Measurements from ENCODE around the gene PPTC7.
"Not testable (repeated sequence)": the region's sequence is repeated elsewhere in the genome, so short reads cannot be mapped to it uniquely, and the experiment has no call there.

The PPTC7 gene

GRCh38 chr12:110606253-110606611 is 23.1 kb upstream of the PPTC7 start:
- Histone ChIP-seq H3K4me3 (ENCODE audit: low read depth in 1 of 2, low read length in 2 of 2) (peak overlapping the region in 1 of 2 donors; percentile 64), H3K27me3 (ENCODE audit: control insufficient read depth in 1 of 2, insufficient read depth in 2 of 2, low read length in 2 of 2) (no peaks in the 10 kb centered on the region), H3K27ac (ENCODE audit: low read depth, low read length) (no peak overlapping the region), H3K9me3 (ENCODE audit: control insufficient read depth in 1 of 2, low read length in 2 of 2) (no peaks in the 10 kb centered on the region), H3K9ac (ENCODE audit: low read depth in 1 of 2, low read length in 2 of 2) (peak overlapping the region in 1 of 2 donors; percentile 51), H3K36me3 (ENCODE audit: control insufficient read depth in 1 of 2, insufficient read depth in 2 of 2, low read length in 2 of 2) (no peaks in the 10 kb centered on the region), H3K4me1 (ENCODE audit: control insufficient read depth in 1 of 2, insufficient read depth in 2 of 2, low read length in 2 of 2) (no peaks in the 10 kb centered on the region)

- not testable (repeated sequence) for H3K36me3 ChIP-seq (ENCODE audit: control insufficient read depth in 1 of 2, insufficient read depth in 2 of 2, low read length in 2 of 2); H3K4me1 ChIP-seq (ENCODE audit: control insufficient read depth in 1 of 2, insufficient read depth in 2 of 2, low read length in 2 of 2); H3K9ac ChIP-seq (ENCODE audit: low read depth in 1 of 2, low read length in 2 of 2); H3K27ac ChIP-seq (ENCODE audit: low read depth, low read length); H3K4me3 ChIP-seq (ENCODE audit: low read depth in 1 of 2, low read length in 2 of 2); H3K9me3 ChIP-seq (ENCODE audit: control insufficient read depth in 1 of 2, low read length in 2 of 2); H3K27me3 ChIP-seq (ENCODE audit: control insufficient read depth in 1 of 2, insufficient read depth in 2 of 2, low read length in 2 of 2)
Measured at GRCh38 chr12:110602085-110602814, 19.1 kb upstream of the PPTC7 start.

- no peak overlapping the region for H3K9ac ChIP-seq (ENCODE audit: low read depth in 1 of 2, low read length in 2 of 2)
- no peaks in the 10 kb centered on the region for H3K36me3 ChIP-seq (ENCODE audit: control insufficient read depth in 1 of 2, insufficient read depth in 2 of 2, low read length in 2 of 2)
- no peaks in the 10 kb centered on the region for H3K4me1 ChIP-seq (ENCODE audit: control insufficient read depth in 1 of 2, insufficient read depth in 2 of 2, low read length in 2 of 2)
- H3K4me3 ChIP-seq (ENCODE audit: low read depth in 1 of 2, low read length in 2 of 2) = no peak overlapping the region
- H3K27me3 ChIP-seq (ENCODE audit: control insufficient read depth in 1 of 2, insufficient read depth in 2 of 2, low read length in 2 of 2) = no peaks in the 10 kb centered on the region
- no peak overlapping the region for H3K27ac ChIP-seq (ENCODE audit: low read depth, low read length)
- H3K9me3 ChIP-seq (ENCODE audit: control insufficient read depth in 1 of 2, low read length in 2 of 2) = no peaks in the 10 kb centered on the region
Measured at GRCh38 chr12:110600254-110600653, 17.1 kb upstream of the PPTC7 start.

- Histone ChIP-seq H3K9ac (ENCODE audit: low read depth in 1 of 2, low read length in 2 of 2) (no peak overlapping the region), H3K36me3 (ENCODE audit: control insufficient read depth in 1 of 2, insufficient read depth in 2 of 2, low read length in 2 of 2) (no peaks in the 10 kb centered on the region)
Measured at GRCh38 chr12:110599334-110599733, 16.2 kb upstream of the PPTC7 start.

GRCh38 chr12:110597885-110598284 is 14.8 kb upstream of the PPTC7 start:
- Histone ChIP-seq H3K4me1 (ENCODE audit: control insufficient read depth in 1 of 2, insufficient read depth in 2 of 2, low read length in 2 of 2) (no peaks in the 10 kb centered on the region), H3K4me3 (ENCODE audit: low read depth in 1 of 2, low read length in 2 of 2) (no peak overlapping the region), H3K27ac (ENCODE audit: low read depth, low read length) (no peak overlapping the region), H3K27me3 (ENCODE audit: control insufficient read depth in 1 of 2, insufficient read depth in 2 of 2, low read length in 2 of 2) (no peaks in the 10 kb centered on the region), H3K9ac (ENCODE audit: low read depth in 1 of 2, low read length in 2 of 2) (no peak overlapping the region), H3K9me3 (ENCODE audit: control insufficient read depth in 1 of 2, low read length in 2 of 2) (no peaks in the 10 kb centered on the region), H3K36me3 (ENCODE audit: control insufficient read depth in 1 of 2, insufficient read depth in 2 of 2, low read length in 2 of 2) (no peaks in the 10 kb centered on the region)

More at GRCh38 chr12:110599334-110599733, 16.2 kb upstream of the PPTC7 start:
- Histone ChIP-seq H3K9me3 (ENCODE audit: control insufficient read depth in 1 of 2, low read length in 2 of 2) (no peaks in the 10 kb centered on the region), H3K27me3 (ENCODE audit: control insufficient read depth in 1 of 2, insufficient read depth in 2 of 2, low read length in 2 of 2) (no peaks in the 10 kb centered on the region), H3K4me3 (ENCODE audit: low read depth in 1 of 2, low read length in 2 of 2) (no peak overlapping the region), H3K27ac (ENCODE audit: low read depth, low read length) (no peak overlapping the region), H3K4me1 (ENCODE audit: control insufficient read depth in 1 of 2, insufficient read depth in 2 of 2, low read length in 2 of 2) (no peaks in the 10 kb centered on the region)

GRCh38 chr12:110592919-110593318 is 9.8 kb upstream of the PPTC7 start:
- peaks cover 16 to 21% of the 10 kb centered on the region in 2 donors for H3K4me1 ChIP-seq (ENCODE audit: control insufficient read depth in 1 of 2, insufficient read depth in 2 of 2, low read length in 2 of 2)
- H3K27me3 ChIP-seq (ENCODE audit: control insufficient read depth in 1 of 2, insufficient read depth in 2 of 2, low read length in 2 of 2); H3K36me3 ChIP-seq (ENCODE audit: control insufficient read depth in 1 of 2, insufficient read depth in 2 of 2, low read length in 2 of 2); H3K4me3 ChIP-seq (ENCODE audit: low read depth in 1 of 2, low read length in 2 of 2); H3K27ac ChIP-seq (ENCODE audit: low read depth, low read length); H3K9me3 ChIP-seq (ENCODE audit: control insufficient read depth in 1 of 2, low read length in 2 of 2); H3K9ac ChIP-seq (ENCODE audit: low read depth in 1 of 2, low read length in 2 of 2): not testable (repeated sequence)

GRCh38 chr12:110592078-110592477 is 9.0 kb upstream of the PPTC7 start:
- no peaks in the 10 kb centered on the region for H3K27me3 ChIP-seq (ENCODE audit: control insufficient read depth in 1 of 2, insufficient read depth in 2 of 2, low read length in 2 of 2)
- H3K36me3 ChIP-seq (ENCODE audit: control insufficient read depth in 1 of 2, insufficient read depth in 2 of 2, low read length in 2 of 2) = no peaks in the 10 kb centered on the region
- H3K4me3 ChIP-seq (ENCODE audit: low read depth in 1 of 2, low read length in 2 of 2) = no peak overlapping the region
- no peak overlapping the region for H3K9ac ChIP-seq (ENCODE audit: low read depth in 1 of 2, low read length in 2 of 2)
- H3K4me1 ChIP-seq (ENCODE audit: control insufficient read depth in 1 of 2, insufficient read depth in 2 of 2, low read length in 2 of 2) = peaks cover 16 to 21% of the 10 kb centered on the region in 2 donors
- no peaks in the 10 kb centered on the region for H3K9me3 ChIP-seq (ENCODE audit: control insufficient read depth in 1 of 2, low read length in 2 of 2)
- peak overlapping the region; percentile 72 for H3K27ac ChIP-seq (ENCODE audit: low read depth, low read length)

- Histone ChIP-seq H3K27me3 (ENCODE audit: control insufficient read depth in 1 of 2, insufficient read depth in 2 of 2, low read length in 2 of 2) (no peaks in the 10 kb centered on the region), H3K9ac (ENCODE audit: low read depth in 1 of 2, low read length in 2 of 2) (no peak overlapping the region), H3K27ac (ENCODE audit: low read depth, low read length) (peak overlapping the region; percentile 72), H3K9me3 (ENCODE audit: control insufficient read depth in 1 of 2, low read length in 2 of 2) (no peaks in the 10 kb centered on the region), H3K36me3 (ENCODE audit: control insufficient read depth in 1 of 2, insufficient read depth in 2 of 2, low read length in 2 of 2) (no peaks in the 10 kb centered on the region), H3K4me3 (ENCODE audit: low read depth in 1 of 2, low read length in 2 of 2) (peak overlapping the region in 1 of 2 donors; percentile 2), H3K4me1 (ENCODE audit: control insufficient read depth in 1 of 2, insufficient read depth in 2 of 2, low read length in 2 of 2) (peaks cover 16 to 21% of the 10 kb centered on the region in 2 donors)
Measured at GRCh38 chr12:110591451-110592051, 8.4 kb upstream of the PPTC7 start.

- Histone ChIP-seq H3K27ac (ENCODE audit: low read depth, low read length) (peak overlapping the region; percentile 72), H3K9ac (ENCODE audit: low read depth in 1 of 2, low read length in 2 of 2) (no peak overlapping the region)
Measured at GRCh38 chr12:110590806-110591326, 7.7 kb upstream of the PPTC7 start.

GRCh38 chr12:110590059-110590458 is 6.9 kb upstream of the PPTC7 start:
- Histone ChIP-seq H3K4me3 (ENCODE audit: low read depth in 1 of 2, low read length in 2 of 2) (no peak overlapping the region), H3K9ac (ENCODE audit: low read depth in 1 of 2, low read length in 2 of 2) (no peak overlapping the region), H3K4me1 (ENCODE audit: control insufficient read depth in 1 of 2, insufficient read depth in 2 of 2, low read length in 2 of 2) (peaks cover 22 to 23% of the 10 kb centered on the region in 2 donors), H3K27ac (ENCODE audit: low read depth, low read length) (no peak overlapping the region), H3K27me3 (ENCODE audit: control insufficient read depth in 1 of 2, insufficient read depth in 2 of 2, low read length in 2 of 2) (no peaks in the 10 kb centered on the region), H3K36me3 (ENCODE audit: control insufficient read depth in 1 of 2, insufficient read depth in 2 of 2, low read length in 2 of 2) (no peaks in the 10 kb centered on the region), H3K9me3 (ENCODE audit: control insufficient read depth in 1 of 2, low read length in 2 of 2) (no peaks in the 10 kb centered on the region)

More at GRCh38 chr12:110590806-110591326, 7.7 kb upstream of the PPTC7 start:
- no peaks in the 10 kb centered on the region for H3K36me3 ChIP-seq (ENCODE audit: control insufficient read depth in 1 of 2, insufficient read depth in 2 of 2, low read length in 2 of 2)
- H3K9me3 ChIP-seq (ENCODE audit: control insufficient read depth in 1 of 2, low read length in 2 of 2) = no peaks in the 10 kb centered on the region
- H3K4me3 ChIP-seq (ENCODE audit: low read depth in 1 of 2, low read length in 2 of 2) = peak overlapping the region in 1 of 2 donors; percentile 2
- H3K27me3 ChIP-seq (ENCODE audit: control insufficient read depth in 1 of 2, insufficient read depth in 2 of 2, low read length in 2 of 2) = no peaks in the 10 kb centered on the region
- H3K4me1 ChIP-seq (ENCODE audit: control insufficient read depth in 1 of 2, insufficient read depth in 2 of 2, low read length in 2 of 2) = peaks cover 16 to 21% of the 10 kb centered on the region in 2 donors

Data from duodenal mucosa (tissue), 2 donors.